ENCODE measurements around the gene HOXB5. TPM values are rescaled to one million over a fixed set of nuclear protein-coding genes. Genes with fewer than 3 reads are reported as not detected.

The HOXB5 gene
- total and polyA plus RNA-seq, 10 of the 15 experiments (the other 5 are each of a cell fraction or from before 2014, with no cell fraction given), result not detected

DNA sequence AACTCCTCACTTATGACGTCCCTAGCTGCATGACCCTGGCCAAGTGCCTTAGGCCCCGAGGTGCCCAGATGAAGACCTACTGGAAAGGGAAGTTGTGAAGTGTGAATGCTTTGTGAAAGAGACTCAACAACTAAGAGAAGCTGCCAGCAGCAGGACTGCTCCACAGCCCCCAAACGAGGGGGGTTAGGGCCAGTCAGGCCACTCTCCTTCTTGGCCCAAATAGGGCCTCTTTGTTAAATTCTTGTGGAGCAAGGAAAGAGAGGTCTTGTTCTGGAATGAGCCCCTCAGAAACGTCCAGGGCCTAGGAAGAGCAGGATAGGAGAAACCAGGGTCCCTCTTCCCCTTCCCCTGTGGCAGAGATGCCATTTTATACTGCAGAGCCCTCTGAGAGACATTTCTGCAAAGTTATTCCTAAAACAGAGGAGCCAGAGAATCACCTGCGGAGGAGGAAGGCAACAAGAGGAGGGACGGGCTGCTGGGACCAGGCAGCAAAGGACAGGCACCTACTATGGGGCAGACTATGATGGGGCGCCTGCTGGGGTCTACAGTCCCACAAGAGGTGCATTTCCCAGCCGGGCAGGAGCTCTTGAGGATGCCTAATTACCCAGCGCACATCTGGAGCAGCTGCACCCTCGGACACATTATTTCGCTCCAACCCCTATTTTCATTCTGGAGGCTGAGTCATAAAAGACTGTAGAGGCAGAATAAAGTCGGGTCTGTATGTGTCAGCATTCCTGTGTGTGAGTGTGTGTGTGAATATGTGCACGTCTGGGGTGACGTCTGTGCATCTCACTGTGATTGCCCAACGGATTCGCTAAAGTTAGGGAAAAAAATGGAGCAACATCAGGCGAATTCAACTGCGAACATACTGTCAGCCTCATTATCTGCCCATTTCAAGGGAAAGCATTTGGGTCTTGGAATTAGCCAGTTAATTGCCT is 44.0 kb upstream of the HOXB5 start (continued):
- TF ChIP-seq PRDM15 (CRISPR knock-in tag; IDR thresholded peaks at IDR 0.05), result no peak
- TF ChIP-seq ZBED1 (IDR thresholded peaks at IDR 0.05; ENCODE audit: borderline replicate concordance), result no peak
- TF ChIP-seq MYB (IDR thresholded peaks at IDR 0.05; ENCODE audit: borderline replicate concordance, low read depth, low read length), result no peak
- TF ChIP-seq CBX3 (IDR thresholded peaks at IDR 0.05; ENCODE audit: borderline replicate concordance, low read depth), result no peak
- no peak for TF ChIP-seq SIN3A (IDR thresholded peaks at IDR 0.05; ENCODE audit: low read depth, low read length)
- no peak for TF ChIP-seq POLR2AphosphoS2 (IDR thresholded peaks at IDR 0.05; ENCODE audit: low read depth, low read length)
- TF ChIP-seq CREB1 (IDR thresholded peaks at IDR 0.05; ENCODE audit: low read depth), result no peak

All from GM12878 (cell line).